SJSA1 (cell line): ENCODE data around the gene COX4I1. TPM values are rescaled to one million over a fixed set of nuclear protein-coding genes. Genes with fewer than 3 reads are reported as not detected.
A peak's percentile ranks its signal among the peaks of the same experiment; 100 is the strongest.

ENCODE experiments used
- DNase-seq, 2 experiments: peaks; one replicate each; pipeline ENCODE4 v3.0.0-alpha.2; 2015 to 2020; ENCODE audit warnings: low spot score in 2 of 2, low read depth in 1 of 2
- H3K27ac ChIP-seq: fragments of 250-450 bp; sonication (Bioruptor Pico); 2 replicates; pipeline ENCODE4 v1.5.1; 2020; ENCODE audit warnings: mild to moderate bottlenecking, moderate library complexity
- H3K27me3 ChIP-seq: fragments of 250-450 bp; sonication (Bioruptor Pico); replicated peaks from 2 replicates; pipeline ENCODE4 v1.5.1; 2020; ENCODE audit warnings: mild to moderate bottlenecking, moderate library complexity
- H3K36me3 ChIP-seq: fragments of 250-450 bp; sonication (Bioruptor Pico); 2 replicates; pipeline ENCODE4 v1.5.1; 2020; ENCODE audit warnings: mild to moderate bottlenecking
- H3K4me1 ChIP-seq: fragments of 250-450 bp; sonication (Bioruptor Pico); replicated peaks from 2 replicates; pipeline ENCODE4 v1.6.1; 2021; ENCODE audit warnings: mild to moderate bottlenecking
- H3K4me3 ChIP-seq: fragments of 250-450 bp; sonication (Bioruptor Pico); 2 replicates; pipeline ENCODE4 v1.5.1; 2020; ENCODE audit warnings: mild to moderate bottlenecking
- H3K9me3 ChIP-seq: fragments of 250-450 bp; sonication (Bioruptor Pico); replicated peaks from 2 replicates; pipeline ENCODE4 v1.5.1; 2020; ENCODE audit warnings: mild to moderate bottlenecking
- total RNA-seq: library from RNA; depleted of rRNA; stranded (reverse); fragments of >200 nt; shearing (Covaris generic); gene quantifications from 2 replicates; pipeline ENCODE4 v1.2.3, GENCODE V29; 2014

COX4I1 gene
- total RNA-seq, 1 experiment from 2014 or later: 631 TPM

DNA sequence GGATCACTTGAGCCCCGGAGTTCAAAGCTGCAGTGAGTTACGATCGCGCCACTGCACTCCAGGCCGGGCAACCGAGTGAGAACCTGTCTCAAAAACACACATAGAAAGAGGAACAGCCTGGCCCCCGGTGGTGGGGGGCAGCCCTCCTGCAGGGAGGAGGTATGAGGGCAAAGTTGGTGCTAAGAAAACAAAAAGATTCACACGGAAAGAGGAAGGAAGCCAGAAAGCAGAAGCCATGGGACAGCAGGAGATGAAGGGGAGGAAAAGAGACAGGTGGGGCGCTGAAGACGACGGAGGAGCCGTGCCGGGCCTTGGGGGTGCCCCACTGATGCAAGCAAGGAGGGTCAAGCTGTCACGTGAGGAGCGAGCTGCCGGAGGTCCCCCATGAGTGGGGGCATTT lies 40.4 kb upstream of the COX4I1 start:
- Histone ChIP-seq H3K36me3 (no peaks in the 10 kb centered on the region; the same call in 1 of the 2 replicates), H3K4me1 (peaks cover 21% of the 10 kb centered on the region), H3K9me3 (no peaks in the 10 kb centered on the region), H3K4me3 (no peak overlapping the region), H3K27me3 (no peaks in the 10 kb centered on the region), H3K27ac (no peak overlapping the region)
- DNase-seq: no peak

DNA sequence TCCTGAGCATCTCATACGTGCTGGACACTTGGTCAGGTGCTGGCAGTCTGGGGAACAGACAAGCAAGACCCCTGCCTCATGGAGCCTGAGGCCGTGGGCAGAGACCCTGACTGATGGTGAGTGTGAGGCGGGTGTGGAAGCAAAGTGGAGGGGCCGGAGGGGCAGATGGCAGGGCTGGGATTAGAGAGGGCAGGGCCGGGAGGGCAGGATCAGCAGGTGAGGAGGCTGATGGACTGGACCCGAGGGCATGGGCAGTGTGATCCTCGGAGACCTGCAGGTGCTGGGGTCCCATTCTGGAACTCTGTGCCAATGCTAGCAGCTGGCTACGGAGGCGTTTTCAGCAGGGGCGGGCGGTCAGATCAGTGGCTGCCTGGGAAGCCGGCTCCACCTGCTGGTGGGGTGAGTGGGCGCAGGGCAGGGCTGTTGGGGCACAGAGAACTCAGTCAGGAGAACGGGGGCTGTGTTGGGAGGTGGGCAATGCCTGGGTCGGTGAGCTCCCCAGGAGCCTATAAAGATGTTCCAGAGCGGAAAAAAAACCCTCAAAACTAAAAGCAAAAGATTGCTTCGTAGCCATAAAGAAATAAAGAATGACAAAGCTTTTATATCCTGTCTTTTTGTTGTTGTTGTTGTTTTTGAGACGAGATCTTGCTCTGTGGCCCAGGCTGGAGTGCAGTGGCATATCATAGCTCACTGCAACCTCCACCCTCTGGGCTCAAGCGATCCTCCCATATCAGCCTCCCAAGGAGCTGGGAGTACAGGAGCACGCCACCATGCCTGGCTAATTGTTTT lies 39.7 kb upstream of the COX4I1 start:
- no peak for DNase-seq
- Histone ChIP-seq H3K4me3 (no peak overlapping the region), H3K36me3 (no peaks in the 10 kb centered on the region; the same call in 1 of the 2 replicates), H3K27me3 (no peaks in the 10 kb centered on the region), H3K9me3 (no peaks in the 10 kb centered on the region), H3K27ac (no peak overlapping the region), H3K4me1 (peaks cover 21% of the 10 kb centered on the region)

DNA sequence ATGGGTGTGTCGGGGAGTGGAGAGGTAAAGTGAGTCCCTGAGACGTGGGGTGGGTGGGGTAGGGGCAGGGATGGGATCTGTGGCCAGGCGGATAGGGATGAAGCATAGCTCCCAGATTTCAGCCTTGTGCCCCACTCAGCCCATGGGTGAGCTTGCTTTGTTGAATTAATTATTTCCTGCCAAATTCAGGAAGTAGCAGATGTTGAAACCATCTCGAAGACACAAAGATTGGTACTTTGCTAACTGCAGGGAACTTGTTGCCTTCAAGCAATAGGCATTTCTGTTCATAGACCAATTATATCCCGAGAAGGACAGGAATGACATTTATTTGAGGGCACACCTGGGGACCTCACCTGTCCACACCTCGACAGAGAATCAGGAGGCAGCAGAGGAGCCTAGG lies 37.6 kb upstream of the COX4I1 start:
- Histone ChIP-seq H3K4me1 (peaks cover 14% of the 10 kb centered on the region), H3K36me3 (no peaks in the 10 kb centered on the region; the same call in 1 of the 2 replicates), H3K27me3 (no peaks in the 10 kb centered on the region), H3K4me3 (no peak overlapping the region), H3K27ac (no peak overlapping the region), H3K9me3 (no peaks in the 10 kb centered on the region)
- no peak for DNase-seq

DNA sequence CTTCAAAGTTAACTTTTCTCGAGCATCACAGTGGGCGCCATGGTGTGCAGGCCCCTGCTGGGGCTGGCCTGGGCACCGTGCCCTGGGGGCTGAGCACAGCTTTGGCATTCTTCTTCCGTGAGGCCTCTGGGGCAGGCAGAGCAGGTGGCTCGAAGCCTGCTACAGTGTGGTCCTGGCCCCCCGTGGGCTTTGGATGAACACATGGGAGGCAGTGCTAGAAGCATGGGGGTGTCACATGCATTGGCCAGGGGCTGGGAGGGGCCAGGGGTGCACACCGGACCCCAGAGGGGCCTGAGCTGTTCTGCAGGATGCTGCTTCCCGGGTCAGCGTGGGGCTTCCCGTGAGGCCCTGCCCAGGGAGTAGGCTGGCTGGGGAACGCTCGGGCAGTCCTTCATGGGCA lies 36.5 kb upstream of the COX4I1 start:
- H3K4me1 ChIP-seq: peaks cover 14% of the 10 kb centered on the region
- no peak overlapping the region for H3K4me3 ChIP-seq
- DNase-seq: no peak
- no peaks in the 10 kb centered on the region for H3K27me3 ChIP-seq
- H3K9me3 ChIP-seq: no peaks in the 10 kb centered on the region
- no peak overlapping the region for H3K27ac ChIP-seq
- H3K36me3 ChIP-seq: no peaks in the 10 kb centered on the region; the same call in 1 of the 2 replicates

DNA sequence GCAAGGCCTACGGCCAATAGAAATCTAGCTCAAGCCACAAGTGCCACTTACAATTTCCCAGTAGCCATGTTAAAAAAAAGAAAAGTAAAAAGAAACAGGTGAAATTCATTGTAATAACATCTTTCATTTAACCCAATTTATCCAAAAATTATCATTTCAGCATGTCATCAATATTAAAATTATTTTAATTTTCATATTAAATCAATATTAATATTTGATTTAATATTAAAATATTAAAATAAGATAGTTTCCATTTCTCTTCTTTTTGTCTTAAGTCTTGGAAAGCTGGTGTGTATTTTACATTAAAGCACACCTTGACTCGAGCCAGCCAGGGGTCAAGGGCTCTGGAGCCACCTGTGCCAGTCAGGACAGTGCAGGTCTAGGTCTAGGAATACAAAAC lies 35.9 kb upstream of the COX4I1 start:
- no peak overlapping the region for H3K4me3 ChIP-seq
- no peaks in the 10 kb centered on the region for H3K27me3 ChIP-seq
- H3K27ac ChIP-seq: no peak overlapping the region
- no peak for DNase-seq
- H3K9me3 ChIP-seq: no peaks in the 10 kb centered on the region
- H3K36me3 ChIP-seq: no peaks in the 10 kb centered on the region
- H3K4me1 ChIP-seq: peaks cover 18% of the 10 kb centered on the region

DNA sequence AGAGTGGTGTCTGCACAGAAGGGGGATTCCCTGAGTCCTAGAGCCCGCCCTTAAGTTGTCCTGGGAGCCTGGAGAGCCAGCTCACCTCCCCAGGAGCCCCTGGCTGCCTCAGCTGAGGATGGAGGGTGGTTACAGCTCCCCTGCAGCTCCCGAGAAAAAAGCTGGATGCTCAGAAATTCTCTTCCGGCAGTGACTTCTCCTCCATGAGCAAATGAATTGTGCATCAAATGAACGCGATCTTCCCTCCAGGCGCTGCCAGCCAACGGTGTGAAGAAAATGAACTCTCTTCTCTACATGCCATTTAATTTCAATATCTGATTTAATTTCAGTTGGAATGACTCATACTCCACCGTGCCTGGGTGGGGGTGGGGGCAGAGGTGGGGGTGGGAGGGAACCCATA lies 34.3 kb upstream of the COX4I1 start:
- DNase-seq: no peak
- no peak overlapping the region for H3K27ac ChIP-seq
- no peaks in the 10 kb centered on the region for H3K9me3 ChIP-seq
- no peaks in the 10 kb centered on the region for H3K27me3 ChIP-seq
- no peaks in the 10 kb centered on the region for H3K36me3 ChIP-seq
- H3K4me1 ChIP-seq: peaks cover 23% of the 10 kb centered on the region
- H3K4me3 ChIP-seq: no peak overlapping the region

DNA sequence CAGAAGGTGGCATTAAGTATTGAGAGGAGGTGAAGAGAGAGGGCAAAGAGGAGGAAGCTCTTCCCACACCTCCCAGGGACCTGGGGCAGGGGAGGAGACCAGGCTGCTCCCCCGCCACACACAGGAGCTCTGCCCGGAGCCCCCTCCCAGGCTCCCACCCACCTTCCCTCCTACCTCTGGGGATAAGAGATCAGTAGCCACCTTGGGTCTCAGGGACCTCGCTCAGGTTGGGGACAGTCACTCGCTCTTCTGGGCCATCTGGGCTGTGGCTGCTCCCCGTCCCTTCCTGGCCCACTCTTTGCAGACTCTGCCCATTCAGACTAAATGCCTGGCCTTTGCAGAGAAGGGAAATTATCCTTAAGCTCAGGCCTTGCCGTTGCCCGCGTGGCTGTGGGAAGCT lies 33.7 kb upstream of the COX4I1 start:
- no peak overlapping the region for H3K4me3 ChIP-seq
- H3K36me3 ChIP-seq: peaks cover 3% of the 10 kb centered on the region; the same call in 1 of the 2 replicates
- no peak for DNase-seq
- peaks cover 23% of the 10 kb centered on the region for H3K4me1 ChIP-seq
- H3K27ac ChIP-seq: no peak overlapping the region
- no peaks in the 10 kb centered on the region for H3K9me3 ChIP-seq
- no peaks in the 10 kb centered on the region for H3K27me3 ChIP-seq

DNA sequence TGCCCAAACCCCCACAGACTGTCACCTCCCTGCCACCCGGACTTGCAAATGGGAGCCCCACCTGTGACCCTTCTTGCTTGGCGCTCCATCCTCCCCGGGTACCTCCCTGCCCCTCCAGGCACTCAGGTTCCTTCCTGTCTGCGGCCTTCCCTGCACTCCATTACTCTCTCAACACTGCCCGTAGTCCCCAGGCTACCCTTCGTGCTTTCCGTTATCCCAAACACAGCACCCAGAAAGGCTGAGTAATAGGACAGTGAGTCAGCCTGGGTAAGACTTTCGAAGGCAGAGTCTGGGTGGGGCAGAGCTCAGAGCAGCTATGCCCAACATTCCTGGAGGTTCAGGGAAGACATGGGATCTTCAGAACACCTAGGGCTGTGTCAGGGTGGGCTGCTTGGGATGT lies 32.0 kb upstream of the COX4I1 start:
- no peaks in the 10 kb centered on the region for H3K27me3 ChIP-seq
- H3K9me3 ChIP-seq: no peaks in the 10 kb centered on the region
- peaks cover 7% of the 10 kb centered on the region; the same call in 1 of the 2 replicates for H3K36me3 ChIP-seq
- peak overlapping the region; percentile 86 for H3K27ac ChIP-seq
- peaks cover 23% of the 10 kb centered on the region for H3K4me1 ChIP-seq
- peak; percentile 85 to 91 for DNase-seq
- H3K4me3 ChIP-seq: no peak overlapping the region

DNA sequence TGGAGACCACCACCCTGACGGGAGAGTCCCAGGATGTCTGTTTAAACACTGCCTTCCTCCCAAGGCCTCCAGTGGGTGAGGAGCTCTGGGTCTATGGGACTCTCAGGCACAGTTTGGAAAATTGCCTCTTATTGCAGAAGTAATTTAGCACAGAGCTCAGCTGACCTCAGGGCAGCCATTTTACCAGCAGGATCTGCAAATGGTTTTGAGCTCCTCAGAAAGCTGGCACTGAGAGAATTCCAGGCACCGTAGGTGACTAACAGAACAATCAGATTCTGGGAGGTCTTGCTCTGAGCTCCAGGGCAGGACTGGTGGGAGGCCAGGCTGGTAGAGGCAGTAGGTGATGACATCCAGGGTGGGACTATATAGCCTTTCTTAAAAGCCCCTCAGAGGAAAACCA lies 31.3 kb upstream of the COX4I1 start:
- peak; percentile 53 to 63 for DNase-seq
- H3K36me3 ChIP-seq: peaks cover 7% of the 10 kb centered on the region; the same call in 1 of the 2 replicates
- H3K9me3 ChIP-seq: no peaks in the 10 kb centered on the region
- no peaks in the 10 kb centered on the region for H3K27me3 ChIP-seq
- peak overlapping the region; percentile 86 for H3K27ac ChIP-seq
- H3K4me1 ChIP-seq: peaks cover 23% of the 10 kb centered on the region
- no peak overlapping the region for H3K4me3 ChIP-seq

DNA sequence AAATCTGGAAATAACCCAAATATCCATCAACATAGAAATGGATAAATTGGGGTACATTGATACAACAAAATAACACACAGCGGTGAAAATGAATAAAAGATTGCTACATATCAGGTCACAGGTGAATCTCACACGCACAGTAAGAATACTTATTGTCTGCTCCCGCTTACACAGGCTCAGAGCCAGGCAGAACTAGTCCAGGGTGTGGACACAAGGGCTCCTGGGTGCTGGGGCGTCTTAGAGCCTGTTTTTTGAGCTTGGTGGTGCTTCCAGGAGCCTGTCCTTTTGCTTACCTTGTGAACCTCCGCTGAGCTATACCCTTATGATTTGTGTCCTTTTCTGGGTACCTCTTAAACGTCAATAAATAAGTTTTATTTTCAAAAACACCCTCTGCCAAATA lies 28.8 kb upstream of the COX4I1 start:
- peaks cover 20% of the 10 kb centered on the region for H3K36me3 ChIP-seq
- H3K9me3 ChIP-seq: no peaks in the 10 kb centered on the region
- H3K4me1 ChIP-seq: peaks cover 23% of the 10 kb centered on the region
- H3K4me3 ChIP-seq: no peak overlapping the region
- DNase-seq: no peak
- H3K27me3 ChIP-seq: no peaks in the 10 kb centered on the region
- H3K27ac ChIP-seq: no peak overlapping the region

DNA sequence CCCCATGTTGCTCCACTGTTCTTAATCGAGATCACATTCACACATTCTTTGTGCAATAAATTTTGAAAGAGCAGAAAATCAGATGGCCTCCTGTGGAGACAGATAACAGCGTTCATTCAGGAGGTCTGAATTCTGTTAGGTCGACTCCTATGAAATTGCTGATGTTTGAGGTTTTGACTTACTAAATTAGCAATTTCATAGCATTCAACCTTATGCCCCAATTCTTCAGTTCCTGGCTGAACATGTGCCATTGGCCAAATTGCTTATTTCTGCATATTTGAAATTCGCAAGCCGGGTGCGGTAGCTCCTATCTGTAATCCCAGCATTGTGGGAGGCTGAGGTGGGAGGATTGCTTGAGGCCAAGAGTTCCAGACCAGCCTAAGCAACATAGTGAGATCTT lies 26.5 kb upstream of the COX4I1 start:
- no peak for DNase-seq
- Histone ChIP-seq H3K36me3 (peaks cover 37% of the 10 kb centered on the region), H3K27ac (no peak overlapping the region), H3K4me1 (peaks cover 19% of the 10 kb centered on the region), H3K4me3 (no peak overlapping the region), H3K9me3 (no peaks in the 10 kb centered on the region), H3K27me3 (no peaks in the 10 kb centered on the region)

DNA sequence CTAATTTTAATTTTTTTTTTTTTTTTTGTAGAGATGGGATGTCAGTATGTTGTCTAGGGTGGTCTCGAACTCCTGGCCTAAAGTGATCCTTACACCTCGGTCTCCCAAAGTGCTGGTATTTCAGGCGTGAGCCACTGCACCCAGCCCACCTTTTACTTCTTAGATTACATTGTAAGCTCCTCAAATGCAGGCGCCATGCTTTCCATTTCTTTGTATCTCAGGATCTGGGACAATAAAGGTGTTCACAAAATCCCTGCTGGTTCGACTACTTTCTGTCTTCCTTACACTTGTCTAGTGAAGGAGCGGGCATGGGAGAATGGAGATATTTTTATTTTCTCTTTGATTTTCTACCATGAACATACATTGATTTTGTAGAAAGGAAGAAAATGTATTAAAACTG lies 25.4 kb upstream of the COX4I1 start:
- no peak overlapping the region for H3K4me3 ChIP-seq
- H3K27me3 ChIP-seq: no peaks in the 10 kb centered on the region
- H3K9me3 ChIP-seq: no peaks in the 10 kb centered on the region

DNA sequence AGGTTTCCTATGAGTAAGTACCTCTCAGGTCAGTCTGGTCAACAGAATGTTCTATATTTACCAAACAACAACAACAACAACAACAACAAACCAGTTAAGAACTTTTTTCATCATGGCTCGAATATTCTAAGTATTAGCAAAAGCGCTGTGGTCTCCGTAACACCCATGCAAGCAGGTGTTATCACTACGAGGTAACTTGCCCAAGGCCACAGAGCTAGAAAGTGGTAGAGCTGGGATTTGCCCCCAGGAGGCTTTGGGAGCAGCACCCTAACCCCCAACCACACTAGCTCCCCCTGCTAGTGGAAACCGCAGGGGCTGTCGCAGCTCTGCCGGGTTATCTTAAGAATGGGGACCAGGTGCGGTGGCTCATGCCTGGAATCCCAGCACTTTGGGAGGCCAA lies 24.7 kb upstream of the COX4I1 start:
- no peak overlapping the region for H3K4me3 ChIP-seq
- no peak overlapping the region for H3K27ac ChIP-seq
- H3K36me3 ChIP-seq: peaks cover 55% of the 10 kb centered on the region
- DNase-seq: no peak
- H3K9me3 ChIP-seq: no peaks in the 10 kb centered on the region
- H3K4me1 ChIP-seq: peaks cover 18% of the 10 kb centered on the region
- H3K27me3 ChIP-seq: no peaks in the 10 kb centered on the region

More for the DNA sequence above, 25.4 kb upstream of the COX4I1 start:
- peaks cover 48% of the 10 kb centered on the region for H3K36me3 ChIP-seq
- H3K4me1 ChIP-seq: peaks cover 18% of the 10 kb centered on the region
- DNase-seq: no peak
- no peak overlapping the region for H3K27ac ChIP-seq

DNA sequence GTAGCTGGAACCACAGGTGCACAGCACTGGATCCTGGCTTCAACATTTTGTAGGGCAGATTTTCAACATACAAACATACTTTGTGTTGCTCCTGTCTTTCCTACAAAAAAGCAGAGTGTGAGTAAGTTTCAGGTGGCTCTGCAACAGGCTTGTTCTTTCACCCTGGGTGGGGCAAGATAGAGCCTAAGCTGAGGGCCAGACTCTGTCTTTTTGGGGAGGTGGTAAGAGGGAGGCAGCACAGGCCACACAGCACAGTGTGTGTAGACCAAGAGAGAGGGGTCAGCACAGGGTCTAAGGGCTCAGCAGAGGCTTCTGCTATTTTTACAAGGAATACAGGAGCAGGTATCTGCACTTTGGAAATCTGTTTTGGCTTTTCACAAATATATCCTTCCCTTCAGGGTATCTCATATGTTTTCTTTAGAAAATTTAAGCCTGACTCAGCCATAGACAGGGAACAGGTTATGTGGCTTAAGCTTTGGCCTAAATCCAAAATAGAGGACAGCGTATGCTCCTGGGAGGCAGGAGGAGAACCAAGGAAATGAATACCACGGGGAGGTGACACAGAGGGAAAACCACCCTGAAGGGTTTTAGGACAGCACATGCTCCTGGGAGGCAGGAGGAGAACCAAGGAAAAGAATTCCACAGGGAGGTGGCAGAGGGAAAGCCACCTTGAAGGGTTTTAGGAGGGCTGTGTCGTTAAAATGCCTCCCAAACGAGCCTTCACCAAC lies 21.7 kb upstream of the COX4I1 start:
- H3K4me1 ChIP-seq: peaks cover 18% of the 10 kb centered on the region
- no peak overlapping the region for H3K27ac ChIP-seq
- H3K9me3 ChIP-seq: no peaks in the 10 kb centered on the region
- H3K27me3 ChIP-seq: no peaks in the 10 kb centered on the region
- peak; percentile 80 to 83 for DNase-seq
- H3K36me3 ChIP-seq: peaks cover 74% of the 10 kb centered on the region
- H3K4me3 ChIP-seq: no peak overlapping the region
